Retinal pigment epithelial cell (primary cell): ENCODE measurements around the gene CD1E.

ENCODE experiments used
- DNase-seq: peaks from one replicate; pipeline ENCODE4 v3.0.0-alpha.2; 2010; ENCODE audit warnings: low read depth
- H3K4me3 ChIP-seq: 2 replicates; pipeline ENCODE4 v1.5.1; 2011; ENCODE audit warnings: mild to moderate bottlenecking, low read length, control low read depth, moderate library complexity
- CTCF ChIP-seq: conservative IDR thresholded peaks from 2 replicates; pipeline ENCODE4 v1.5.1; 2011; ENCODE audit warnings: low read depth, low read length, control low read depth, inconsistent platforms

The CD1E gene

GRCh38 chr1:158393476-158393875, 39.8 kb downstream of the CD1E start:
- TF ChIP-seq CTCF, result no peak
- no peak overlapping the region for H3K4me3 ChIP-seq
- DNase-seq, result no peak

GRCh38 chr1:158396646-158397045, 43.0 kb downstream of the CD1E start:
- TF ChIP-seq CTCF, result no peak
- H3K4me3 ChIP-seq, result no peak overlapping the region

GRCh38 chr1:158398818-158399514, 45.3 kb downstream of the CD1E start, which contains the start of gene OR10T2:
OR10T2 (minus strand) TSS chr1:158399466; CDS start chr1:158399466, 0 bp downstream.
- no peak within 1 kb of the TSS for H3K4me3 ChIP-seq
- no peak for DNase-seq
- TF ChIP-seq CTCF, result no peak

More at GRCh38 chr1:158396646-158397045, 43.0 kb downstream of the CD1E start:
- no peak for DNase-seq

- DNase-seq, result no peak
- no peak for TF ChIP-seq CTCF
Observed at GRCh38 chr1:158400871-158401270, 47.2 kb downstream of the CD1E start.

GRCh38 chr1:158407092-158407491, 53.4 kb downstream of the CD1E start:
- no peak for TF ChIP-seq CTCF
- no peak overlapping the region for H3K4me3 ChIP-seq
- DNase-seq, result no peak

More at GRCh38 chr1:158400871-158401270, 47.2 kb downstream of the CD1E start:
- H3K4me3 ChIP-seq, result no peak overlapping the region
